Stimulated activated naive CD8-positive, alpha-beta T cell treated with anti-CD3 and anti-CD28 coated beads, Interleukin-15, Interleukin-2, amounts not matched to agents 100 U/mL and 50 U/mL, for 24 hours (primary cell): Measurements from ENCODE around the gene DNM1.
"Not testable (repeated sequence)": the region's sequence is repeated elsewhere in the genome, so short reads cannot be mapped to it uniquely, and the experiment has no call there.

Source experiments
- ATAC-seq: fragments of 150-1000 bp; cut with Tn5 transposase; one replicate; pipeline ENCODE4 v1.10.0; 2021
- DNase-seq: peaks from one replicate; pipeline ENCODE4 v3.0.0; 2021

Gene DNM1

DNA sequence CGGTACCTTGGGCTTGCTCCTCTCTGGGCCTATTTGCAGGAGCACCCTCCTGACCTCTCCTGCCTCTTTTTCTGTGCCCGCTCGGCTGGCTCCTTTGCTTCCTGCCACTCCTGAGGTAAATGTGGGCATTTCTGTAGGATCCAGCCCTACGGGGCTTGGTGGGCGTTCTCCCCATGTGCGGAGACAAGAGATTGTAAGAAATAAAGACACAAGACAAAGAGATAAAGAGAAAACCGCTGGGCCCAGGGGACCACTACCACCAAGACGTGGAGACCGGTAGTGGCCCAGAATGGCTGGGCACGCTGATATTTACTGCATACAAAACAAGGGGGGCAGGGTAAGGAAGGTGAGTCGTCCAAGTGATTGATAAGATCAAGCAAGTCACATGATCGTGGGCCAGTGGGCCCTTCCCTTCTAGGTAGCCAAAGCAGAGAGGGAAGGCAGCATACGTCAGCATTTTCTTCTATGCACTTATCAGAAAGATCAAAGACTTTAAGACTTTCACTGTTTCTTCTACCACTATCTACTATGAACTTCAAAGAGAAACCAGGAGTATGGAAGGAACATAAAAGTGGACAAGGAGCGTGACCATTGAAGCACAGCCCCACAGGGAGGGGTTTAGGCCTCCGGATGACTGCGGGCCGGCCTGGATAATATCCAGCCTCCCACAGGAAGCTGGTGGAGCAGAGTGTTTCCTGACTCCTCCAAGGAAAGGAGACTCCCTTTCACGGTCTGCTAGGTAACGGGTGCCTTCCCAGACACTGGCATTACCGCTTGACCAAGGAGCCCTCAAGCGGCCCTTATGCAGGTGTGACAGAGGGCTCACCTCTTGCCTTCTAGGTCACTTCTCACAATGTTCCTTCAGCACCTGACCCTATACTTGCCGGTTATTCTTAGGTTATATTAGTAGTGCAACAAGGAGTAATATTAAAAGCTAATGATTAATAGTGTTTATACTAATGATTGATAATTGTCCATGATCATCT lies 76.2 kb downstream of the DNM1 start:
- DNase-seq, ATAC-seq: not testable (repeated sequence)

DNA sequence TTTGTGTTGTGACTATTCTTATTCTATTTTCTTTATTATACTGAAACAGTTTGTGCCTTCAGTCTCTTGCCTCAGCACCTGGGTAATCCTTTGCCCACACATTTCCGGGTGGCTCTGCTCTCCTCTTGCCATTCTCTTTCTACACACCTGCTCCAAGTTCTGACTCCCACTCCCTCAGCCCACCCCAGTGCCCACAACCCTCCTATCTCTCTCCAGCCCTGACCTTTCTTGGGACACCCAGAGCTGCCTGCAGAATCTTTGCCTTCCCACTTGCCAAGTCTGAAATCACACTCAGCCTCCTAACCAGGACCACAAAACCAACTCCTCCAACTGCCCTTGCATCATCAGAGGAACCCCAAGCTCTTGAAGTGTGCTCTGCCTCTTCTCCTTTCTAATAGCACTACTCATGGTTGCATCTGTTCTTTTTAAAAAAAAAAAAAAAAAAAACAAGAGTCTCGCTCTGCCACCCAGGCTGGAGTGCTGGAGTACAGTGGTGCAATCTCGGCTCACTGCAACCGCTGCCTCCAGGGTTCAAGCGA lies 77.0 kb downstream of the DNM1 start:
- no peak for DNase-seq
- no peak for ATAC-seq

DNA sequence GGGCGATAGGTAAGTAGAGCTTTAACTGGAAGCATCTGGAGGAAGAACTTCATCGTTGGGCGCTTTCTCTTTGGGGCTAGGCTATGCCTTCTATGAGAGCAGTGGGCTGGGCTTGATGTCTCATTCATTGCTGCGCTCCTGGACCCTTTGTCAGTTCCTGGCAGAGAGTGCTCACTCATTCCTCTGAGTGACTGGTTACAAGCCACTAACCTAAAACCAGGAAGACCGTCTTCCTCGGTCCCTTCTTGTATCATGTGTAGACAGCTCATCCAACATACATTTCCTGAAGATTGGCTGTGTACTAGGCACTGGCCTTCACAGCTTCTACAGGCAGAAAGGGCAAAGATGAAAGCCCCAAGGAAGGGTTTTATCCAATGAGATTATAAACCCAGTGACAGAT lies 79.3 kb downstream of the DNM1 start:
- DNase-seq = no peak

DNA sequence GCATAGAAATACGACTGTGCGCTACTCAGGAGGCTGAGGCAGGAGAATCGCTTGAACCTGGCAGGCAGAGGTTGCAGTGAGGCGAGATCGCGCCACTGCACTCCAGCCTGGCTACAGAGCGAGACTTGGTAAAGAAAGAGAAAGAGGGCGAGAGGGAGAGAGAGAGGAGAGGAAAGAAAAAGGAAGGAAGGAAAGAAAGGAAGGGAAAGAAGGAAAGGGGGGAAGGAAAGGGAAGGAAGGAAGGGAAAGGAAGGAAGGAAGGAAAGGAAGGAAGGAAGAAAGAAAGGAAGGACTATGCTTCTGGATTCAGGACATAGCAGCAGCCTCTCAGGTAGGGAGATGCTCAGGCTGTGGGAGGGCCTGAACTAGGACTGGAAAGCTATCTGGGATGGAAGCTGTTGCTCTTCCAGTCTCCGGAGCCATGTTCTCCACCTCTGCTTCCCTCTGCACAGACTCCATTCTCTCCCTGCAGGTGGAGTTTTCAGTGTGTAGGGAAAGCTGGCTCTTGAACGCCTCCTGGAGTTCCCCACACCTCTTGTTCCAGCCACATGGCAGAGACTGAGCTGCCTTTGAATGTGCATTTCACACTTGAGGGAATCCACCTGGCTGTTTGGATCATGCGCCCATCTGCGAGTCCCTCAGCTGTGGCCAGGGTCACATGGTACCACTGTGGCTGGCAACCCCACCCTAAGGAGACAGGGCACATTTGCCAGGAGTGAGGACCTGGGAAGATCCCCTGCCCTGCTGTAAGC lies 82.0 kb downstream of the DNM1 start:
- ATAC-seq = no peak

More for the DNA sequence above, 79.3 kb downstream of the DNM1 start:
- ATAC-seq = no peak

DNA sequence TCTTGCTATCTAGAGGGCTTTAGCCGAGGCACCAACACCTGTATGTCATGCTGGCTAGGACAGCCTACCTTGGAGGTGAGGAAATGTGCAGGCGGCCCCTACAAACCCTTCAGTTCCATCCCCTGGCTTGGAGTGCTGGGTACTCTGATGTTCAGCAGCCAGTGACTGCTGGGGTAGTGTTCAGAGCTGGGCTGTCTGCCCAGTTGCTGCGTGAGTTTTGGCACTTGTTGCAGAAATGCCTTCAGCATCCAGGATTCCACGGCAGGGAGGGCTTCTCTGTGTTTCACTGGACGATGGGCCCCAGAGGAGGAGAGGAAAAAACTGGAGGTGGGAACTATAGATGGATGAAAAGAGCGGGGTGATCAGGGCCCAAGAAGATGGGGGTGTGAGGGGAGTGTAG lies 83.3 kb downstream of the DNM1 start:
- ATAC-seq = no peak
- DNase-seq = no peak

More for the DNA sequence above, 82.0 kb downstream of the DNM1 start:
- DNase-seq = no peak

DNA sequence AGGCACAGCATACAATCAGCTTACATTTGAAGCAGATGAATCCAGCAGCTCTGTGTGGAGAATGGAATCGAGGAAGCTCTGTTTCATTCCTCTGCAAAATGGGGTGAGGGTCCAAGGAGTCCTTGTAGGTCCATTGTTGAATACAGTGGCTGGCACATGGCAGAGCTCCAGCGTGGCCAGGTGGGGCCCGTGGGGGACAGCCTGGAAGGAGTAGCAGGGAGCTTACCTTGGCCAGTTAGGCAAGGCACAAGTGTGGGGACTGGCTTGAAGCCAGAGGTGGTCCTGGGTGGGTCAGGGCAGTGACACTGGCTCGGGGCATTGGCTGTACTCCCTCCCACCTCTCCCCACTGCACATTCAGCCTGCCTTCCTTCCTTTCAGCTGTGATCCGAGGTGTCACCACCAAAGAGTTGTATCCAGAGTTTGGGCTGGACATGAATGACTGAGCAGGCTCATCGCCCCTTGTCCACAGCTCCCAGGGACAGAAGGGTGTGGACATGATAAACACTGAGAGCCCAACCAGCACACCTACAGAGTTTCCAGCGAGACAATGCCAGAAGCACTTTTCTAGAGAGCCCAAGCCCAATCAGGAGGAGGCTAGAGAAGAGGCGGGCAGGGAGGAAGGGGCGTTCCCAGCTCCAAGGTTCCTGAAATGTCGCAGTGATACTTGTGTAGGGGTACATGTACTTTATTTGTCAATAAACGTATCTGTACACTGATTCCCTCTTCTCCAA lies 85.3 kb downstream of the DNM1 start:
- DNase-seq (no peak), ATAC-seq (no peak)

DNA sequence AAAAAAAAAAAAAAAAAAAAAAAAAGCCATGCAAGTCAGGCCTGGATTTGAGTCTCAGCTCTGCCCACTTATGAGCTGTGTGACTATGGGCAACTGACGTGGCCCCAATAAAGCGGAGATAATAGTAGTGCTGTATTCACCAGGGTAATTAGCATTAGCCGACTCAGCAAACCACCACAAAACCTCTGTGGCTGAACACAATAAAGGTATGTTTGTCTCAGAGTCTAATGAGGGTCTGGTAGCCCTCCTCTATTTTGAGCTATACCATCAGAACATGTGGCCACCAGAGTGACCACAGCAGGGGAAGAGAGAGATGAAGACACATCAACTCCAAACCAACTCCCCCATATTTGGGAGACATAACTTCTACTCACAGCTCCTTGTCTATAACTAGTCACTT lies 88.8 kb downstream of the DNM1 start:
- ATAC-seq = no peak
- DNase-seq = no peak

DNA sequence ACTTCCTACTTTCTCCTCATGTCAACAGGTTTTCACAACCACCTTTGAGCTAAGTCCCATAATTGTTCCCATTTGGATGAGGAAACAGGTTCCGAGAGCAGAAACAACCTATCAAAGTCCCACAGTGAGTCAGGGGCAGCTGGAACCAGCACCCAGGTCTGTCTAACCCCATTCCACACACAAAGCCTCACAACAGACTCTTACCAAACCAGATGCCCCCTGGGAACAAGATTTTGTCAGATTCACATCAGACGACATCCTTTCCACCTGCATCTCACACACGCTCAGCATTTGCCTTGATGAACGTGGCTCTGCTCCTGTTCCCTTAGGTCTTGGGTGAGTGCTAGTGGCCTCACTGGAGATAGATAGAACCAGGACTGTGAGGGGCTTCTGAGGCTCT lies 89.9 kb downstream of the DNM1 start:
- DNase-seq (no peak), ATAC-seq (no peak)

DNA sequence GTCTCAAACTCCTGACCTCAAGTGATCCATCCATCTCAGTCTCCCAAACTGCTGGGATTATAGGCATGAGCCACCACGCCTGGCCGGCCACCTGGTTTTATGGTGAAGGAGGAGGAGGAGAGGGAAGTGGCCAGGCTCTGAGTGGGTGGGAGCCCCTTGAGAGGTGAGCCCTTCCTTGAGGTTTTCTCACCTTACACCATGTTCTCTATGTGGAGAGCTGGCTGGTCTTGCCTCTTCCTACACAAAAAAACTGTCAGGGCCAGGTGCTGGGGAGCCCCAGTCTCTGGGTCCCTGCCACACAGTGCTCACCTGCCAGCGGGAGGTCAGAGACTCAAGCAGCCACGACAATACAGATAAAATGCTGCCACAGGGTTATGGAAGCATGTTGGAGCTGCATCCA lies 91.0 kb downstream of the DNM1 start:
- no peak for DNase-seq
- no peak for ATAC-seq

DNA sequence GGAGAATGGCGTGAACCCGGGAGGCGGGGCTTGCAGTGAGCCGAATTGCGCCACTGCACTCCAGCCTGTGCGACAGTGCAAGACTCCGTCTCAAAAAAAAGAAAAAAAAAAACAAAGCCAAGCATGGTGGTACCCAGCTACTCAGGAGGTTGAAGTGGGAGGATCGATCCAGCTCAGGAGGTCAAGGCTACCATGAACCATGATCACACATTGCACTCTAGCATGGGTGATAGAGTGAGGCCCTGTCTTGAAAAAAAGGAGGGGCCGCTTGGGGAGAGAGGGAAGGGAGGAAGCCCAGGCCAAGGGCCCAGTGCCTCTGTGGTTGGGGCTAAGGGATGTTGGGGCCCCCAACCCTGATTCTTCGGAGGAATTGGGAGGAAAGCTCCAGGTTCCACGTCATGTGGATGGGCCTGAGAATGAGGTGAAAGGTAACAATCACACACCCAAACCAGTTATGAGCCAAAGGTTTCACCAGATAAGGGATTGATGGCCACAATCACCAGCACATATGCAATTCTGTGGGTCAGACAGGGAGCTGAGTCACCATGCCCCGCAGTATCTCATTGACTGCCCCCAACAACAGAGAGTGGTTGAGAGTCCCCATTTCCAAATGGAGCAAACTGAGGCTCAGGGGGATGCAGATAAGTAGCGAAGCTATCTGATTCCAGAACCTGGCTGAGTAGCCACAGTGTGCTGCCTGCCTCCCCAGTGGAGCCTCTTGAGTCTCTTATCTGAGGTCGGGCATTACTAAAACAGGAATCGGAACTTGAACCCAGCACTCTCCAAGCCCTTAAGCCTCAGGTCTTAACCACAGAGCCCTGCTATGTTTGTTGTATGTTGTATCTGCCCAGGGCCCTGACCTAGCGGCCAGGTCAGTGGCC lies 93.4 kb downstream of the DNM1 start:
- no peak for DNase-seq
- no peak for ATAC-seq

DNA sequence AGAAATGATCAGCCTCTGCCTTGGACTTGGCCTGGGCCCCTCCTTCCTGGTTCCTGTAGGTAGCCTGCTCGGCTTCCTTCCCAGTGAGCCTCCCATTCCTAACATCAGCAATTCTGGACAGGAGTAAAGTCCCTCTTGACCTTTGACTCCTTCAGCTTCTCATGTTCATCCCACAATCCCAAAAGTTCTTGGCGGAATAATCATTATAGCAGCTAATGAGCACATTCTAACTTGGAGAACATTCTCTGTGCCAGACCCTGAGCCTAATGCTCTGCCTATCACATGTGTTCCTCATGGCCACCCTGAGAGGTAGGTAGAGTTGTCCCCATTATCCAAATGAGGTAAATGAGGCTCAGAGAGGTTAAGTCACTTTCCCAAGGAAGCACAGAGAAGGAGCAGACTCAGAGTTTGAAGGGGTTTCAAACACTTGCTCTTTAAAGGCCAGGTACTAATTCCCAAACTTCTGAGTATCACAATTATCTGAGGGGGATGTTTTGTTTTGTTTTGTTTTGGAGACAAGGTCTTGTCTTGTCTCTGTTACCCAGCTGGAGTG lies 94.1 kb downstream of the DNM1 start:
- ATAC-seq (no peak), DNase-seq (no peak)

DNA sequence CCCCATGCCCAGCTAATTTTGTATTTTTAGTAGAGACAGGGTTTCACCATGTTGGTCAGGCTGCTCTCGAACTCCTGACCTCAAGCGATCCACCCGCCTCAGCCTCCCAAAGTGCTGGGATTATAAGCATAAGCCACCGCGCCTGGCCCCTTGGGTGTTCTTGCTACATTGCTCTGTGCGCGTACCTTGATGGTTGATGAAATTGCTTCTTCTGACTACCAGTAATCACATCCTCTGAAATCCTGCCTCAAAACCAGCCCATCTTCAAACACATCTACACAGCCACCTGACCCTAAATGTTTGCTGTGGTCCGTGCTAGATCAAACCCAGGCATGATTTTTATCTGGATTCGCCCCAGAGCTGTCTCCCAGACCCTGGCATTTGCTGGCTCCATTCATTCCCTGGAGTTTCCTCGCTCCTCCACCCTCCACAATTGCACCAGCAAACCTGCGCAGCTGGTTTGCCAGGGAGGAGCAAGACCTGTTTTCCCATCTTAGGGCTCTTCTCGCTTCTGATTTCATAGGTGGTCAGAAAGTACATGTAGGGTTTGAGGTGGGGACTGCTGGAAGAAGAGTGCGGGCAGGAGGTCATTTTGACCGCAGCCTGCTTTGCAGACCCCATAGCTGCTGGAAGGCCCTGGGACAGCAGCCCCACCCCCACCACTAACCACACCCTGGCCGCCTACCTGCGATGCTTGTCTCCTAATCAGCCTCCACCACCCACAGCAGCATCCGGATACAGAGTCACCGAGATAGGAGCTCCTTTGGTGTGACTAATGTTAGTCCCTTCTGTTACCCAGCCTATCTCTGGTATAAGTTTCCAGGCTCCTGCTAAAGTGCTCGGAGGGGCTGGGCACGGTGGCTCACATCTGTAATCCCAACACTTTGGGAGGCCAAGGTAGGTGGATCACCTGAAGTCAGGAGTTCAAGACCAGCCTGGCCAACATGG lies 95.6 kb downstream of the DNM1 start:
- ATAC-seq (no peak), DNase-seq (no peak)

DNA sequence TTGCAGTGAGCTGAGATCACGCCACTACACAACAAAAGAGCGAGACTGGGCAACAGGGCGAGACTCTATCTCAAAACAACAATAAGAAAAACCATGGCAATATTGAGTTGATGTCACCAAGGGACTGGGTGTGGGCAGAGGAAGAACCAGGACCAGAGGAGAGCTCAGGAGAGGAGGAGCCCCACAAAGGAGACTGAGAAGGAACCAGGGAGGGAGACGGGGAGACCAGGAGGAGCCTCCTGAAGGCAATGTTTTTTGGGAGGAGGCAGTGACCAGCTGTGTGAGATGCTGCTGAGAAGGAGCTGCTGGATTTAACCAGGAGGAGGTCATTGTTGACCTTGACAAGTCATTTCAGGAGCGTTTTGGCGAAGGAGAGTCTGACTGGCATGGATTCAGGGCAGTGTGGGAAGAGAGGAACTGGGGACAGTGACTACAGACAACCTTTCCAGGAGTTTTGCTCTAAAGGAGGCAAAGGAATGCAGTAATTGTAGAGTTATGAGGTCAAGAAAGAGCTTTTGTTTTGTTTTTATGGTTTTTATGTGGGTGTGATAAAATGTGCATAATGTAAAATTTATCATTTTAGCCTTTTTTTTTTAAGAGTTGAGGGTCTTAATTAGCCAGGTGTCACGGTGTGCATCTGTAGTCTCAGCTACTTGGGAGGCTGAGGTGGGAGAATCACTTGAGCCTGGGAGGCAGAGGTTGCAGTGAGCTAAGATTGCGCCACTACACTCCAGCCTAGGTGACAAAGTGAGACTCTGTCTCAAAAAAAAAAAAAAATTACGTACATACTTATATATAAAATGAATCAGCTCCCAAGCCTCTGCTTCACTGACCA lies 101.2 kb downstream of the DNM1 start:
- no peak for ATAC-seq
- no peak for DNase-seq
